HL-60 (cell line): ENCODE data around the gene PDGFC.

ENCODE experiments used
- DNase-seq, 2 experiments: peaks; one replicate each; pipeline ENCODE4 v3.0.0-alpha.2; 2010 to 2020; ENCODE audit warnings: low read depth in 1 of 2, low spot score in 1 of 2
- H3K27ac ChIP-seq: fragments of 250-450 bp; sonication (Bioruptor Pico); replicated peaks from 2 replicates; pipeline ENCODE4 v1.5.1; 2020; ENCODE audit warnings: mild to moderate bottlenecking, moderate library complexity
- H3K27me3 ChIP-seq: fragments of 250-450 bp; sonication (Bioruptor Pico); 2 replicates; pipeline ENCODE4 v1.5.1; 2021; ENCODE audit warnings: mild to moderate bottlenecking, moderate library complexity; ENCODE audit not compliant: insufficient read depth, poor library complexity, severe bottlenecking
- H3K4me3 ChIP-seq: replicated peaks from 2 replicates; pipeline ENCODE4 v1.5.1; 2011; ENCODE audit warnings: mild to moderate bottlenecking, control low read depth, low read length; ENCODE audit not compliant: insufficient read depth
- CTCF ChIP-seq: IDR thresholded peaks from one replicate; pipeline ENCODE4 v1.5.1; 2011; ENCODE audit warnings: low read length, control low read depth, inconsistent platforms; ENCODE audit not compliant: insufficient read depth
- GABPA ChIP-seq: IDR thresholded peaks from 2 replicates; pipeline ENCODE4 v1.6.1; 2012; ENCODE audit warnings: low read depth
- POLR2AphosphoS5 ChIP-seq: IDR thresholded peaks from 2 replicates; pipeline ENCODE4 v1.6.1; 2012; ENCODE audit warnings: low read depth
- REST ChIP-seq: IDR thresholded peaks from 2 replicates; pipeline ENCODE4 v1.6.1; 2012; ENCODE audit warnings: low read depth; ENCODE audit not compliant: insufficient replicate concordance
- SPI1 ChIP-seq: IDR thresholded peaks from 2 replicates; pipeline ENCODE4 v1.6.1; 2012; ENCODE audit warnings: low read depth, mild to moderate bottlenecking, borderline replicate concordance

PDGFC gene

GRCh38 chr4:156945532-156945931, 26.1 kb downstream of the PDGFC start:
- TF ChIP-seq REST (no peak), CTCF (no peak), POLR2AphosphoS5 (no peak), GABPA (no peak), SPI1 (no peak)
- no peak overlapping the region for H3K4me3 ChIP-seq
- no peak overlapping the region for H3K27ac ChIP-seq
- DNase-seq: no peak
- H3K27me3 ChIP-seq: no peaks in the 10 kb centered on the region

DNA sequence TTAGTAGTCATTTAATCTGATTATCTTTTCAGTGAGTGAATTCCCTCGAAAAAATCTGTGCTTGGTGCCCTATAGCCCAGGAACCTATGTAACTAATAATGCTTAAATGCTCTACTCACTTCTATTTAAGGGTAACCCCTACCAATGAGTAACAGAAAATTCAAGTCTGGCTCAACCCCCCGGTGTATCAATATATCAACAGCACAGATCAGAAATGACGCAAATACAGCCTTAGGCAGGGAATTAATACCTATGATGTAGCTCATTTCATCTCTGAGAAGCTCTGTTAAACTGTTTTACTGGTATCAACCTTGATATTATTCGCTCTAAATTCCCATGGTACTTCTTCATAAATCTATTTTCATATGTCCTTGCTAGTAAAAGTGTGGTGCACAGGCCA, 28.6 kb downstream of the PDGFC start:
- Histone ChIP-seq H3K27me3 (no peaks in the 10 kb centered on the region), H3K27ac (no peak overlapping the region), H3K4me3 (no peak overlapping the region)
- DNase-seq: no peak
- TF ChIP-seq CTCF (no peak), GABPA (no peak), REST (no peak), POLR2AphosphoS5 (no peak), SPI1 (no peak)

- DNase-seq: no peak
- H3K27ac ChIP-seq: no peak overlapping the region
- H3K4me3 ChIP-seq: no peak overlapping the region
- no peak for TF ChIP-seq SPI1
- TF ChIP-seq REST: no peak
- TF ChIP-seq CTCF: no peak
- TF ChIP-seq GABPA: no peak
- TF ChIP-seq POLR2AphosphoS5: no peak
- no peaks in the 10 kb centered on the region for H3K27me3 ChIP-seq
Measured at GRCh38 chr4:156941940-156942548, 29.6 kb downstream of the PDGFC start.
